Gastroesophageal sphincter (tissue), 4 donors: ENCODE measurements around the gene UNG. TPM values are rescaled to one million over a fixed set of nuclear protein-coding genes. Genes with fewer than 3 reads are reported as not detected.

Experiments used
- ATAC-seq: fragments of 150-250 bp; one replicate; pipeline ENCODE4 v1.9.1; 2016; ENCODE audit warnings: mild to moderate bottlenecking, moderate library complexity
- H3K27ac ChIP-seq, 4 donors: fragments of 200-600 bp; sonication (generic) in 3 of 4; 1 replicate in 3 of 4; 2 replicates in 1 of 4; pipeline ENCODE4 v1.5.1; 2016 to 2019
- H3K27me3 ChIP-seq: fragments of 200-600 bp; sonication (generic); one replicate; pipeline ENCODE4 v1.5.1; 2019
- H3K36me3 ChIP-seq, 2 donors: fragments of 200-600 bp; sonication (generic); one replicate each; pipeline ENCODE4 v1.5.1; 2019; ENCODE audit warnings: control low read depth in 1 of 2
- H3K4me1 ChIP-seq, 3 donors: fragments of 200-600 bp; sonication (generic); 1 replicate in 2 of 3; 2 replicates in 1 of 3; pipeline ENCODE4 v1.5.1; 2016 to 2019; ENCODE audit warnings: control low read depth in 2 of 3
- H3K4me3 ChIP-seq, 2 donors: fragments of 200-600 bp; sonication (generic); one replicate each; pipeline ENCODE4 v1.5.1; 2019; ENCODE audit warnings: mild to moderate bottlenecking in 1 of 2, moderate library complexity in 1 of 2
- H3K9me3 ChIP-seq, 3 donors: fragments of 200-600 bp; sonication (generic); one replicate each; pipeline ENCODE4 v1.5.1; 2017 to 2019; ENCODE audit warnings: control low read depth in 2 of 3
- CTCF ChIP-seq, 4 experiments: fragments of 200-600 bp in 2 of 4; fragments of 450-650 bp in 2 of 4; sonication (generic) in 1 of 4; IDR thresholded peaks; one replicate each; pipeline ENCODE4 v1.5.1; 2017 to 2019; ENCODE audit warnings: antibody characterized with exemption in 4 of 4, mild to moderate bottlenecking in 2 of 4, moderate library complexity in 2 of 4
- EP300 ChIP-seq: sonication (generic); formaldehyde crosslinking; IDR thresholded peaks from one replicate; pipeline ENCODE4 v1.6.1; 2017; ENCODE audit warnings: antibody characterized with exemption, mild to moderate bottlenecking
- POLR2A ChIP-seq, 2 donors: fragments of 450-650 bp; IDR thresholded peaks; one replicate each; pipeline ENCODE4 v1.6.1; 2017; ENCODE audit warnings: antibody characterized with exemption in 2 of 2, mild to moderate bottlenecking in 2 of 2, moderate library complexity in 1 of 2
- POLR2AphosphoS5 ChIP-seq: sonication (generic); formaldehyde crosslinking; IDR thresholded peaks from one replicate; pipeline ENCODE4 v1.6.1; 2017; ENCODE audit warnings: antibody characterized with exemption
- WGBS, 2 donors: methylation state at CpG; one replicate each; pipeline ENCODE4 v1.1.5; 2018; ENCODE audit warnings: low coverage in 1 of 2; 5-methylcytosine and 5-hydroxymethylcytosine counted together
- total RNA-seq, 4 donors: library from RNA; depleted of rRNA; stranded (reverse); fragments of >200 nt; gene quantifications; one replicate each; pipeline ENCODE4 v1.1.0, GENCODE V29; 2016

UNG gene
- total RNA-seq, 4 donors from 2014 or later = 12.1 to 18.2 (median 17.3) TPM

GRCh38 chr12:109054520-109054919 is 42.9 kb upstream of the UNG start:
- no peak for ATAC-seq
- no peak for TF ChIP-seq EP300
- no peak for TF ChIP-seq CTCF (IDR thresholded peaks at IDR 0.05)
- TF ChIP-seq POLR2A (IDR thresholded peaks at IDR 0.05) = no peak
- TF ChIP-seq POLR2AphosphoS5 = no peak
- Histone ChIP-seq H3K36me3 (peaks cover 0 to 24% of the 10 kb centered on the region in 2 donors), H3K4me3 (no peak overlapping the region), H3K4me1 (peaks cover 2 to 25% (median 9%) of the 10 kb centered on the region in 3 donors), H3K27me3 (no peaks in the 10 kb centered on the region), H3K9me3 (no peaks in the 10 kb centered on the region), H3K27ac (no peak overlapping the region)

- H3K4me1 ChIP-seq = peaks cover 2 to 22% (median 9%) of the 10 kb centered on the region in 3 donors
- no peak overlapping the region for H3K4me3 ChIP-seq
- peaks cover 0 to 48% of the 10 kb centered on the region in 2 donors for H3K36me3 ChIP-seq
- H3K27me3 ChIP-seq = no peaks in the 10 kb centered on the region
- no peak for ATAC-seq
- no peaks in the 10 kb centered on the region for H3K9me3 ChIP-seq
- TF ChIP-seq CTCF (IDR thresholded peaks at IDR 0.05) = no peak
- TF ChIP-seq POLR2A (IDR thresholded peaks at IDR 0.05) = no peak
- TF ChIP-seq POLR2AphosphoS5 = no peak
- no peak for TF ChIP-seq EP300
- WGBS, 2 donors = 72 to 78% methylated on average over 2 to 3 of the region's 3 CpGs
- no peak overlapping the region for H3K27ac ChIP-seq
Observed at GRCh38 chr12:109056891-109057290, 40.5 kb upstream of the UNG start.

- TF ChIP-seq EP300 (no peak), POLR2A (IDR thresholded peaks at IDR 0.05) (no peak), CTCF (IDR thresholded peaks at IDR 0.05) (no peak), POLR2AphosphoS5 (no peak)
- no peaks in the 10 kb centered on the region for H3K27me3 ChIP-seq
- H3K4me1 ChIP-seq = peaks cover 2 to 19% (median 9%) of the 10 kb centered on the region in 3 donors
- no peaks in the 10 kb centered on the region for H3K9me3 ChIP-seq
- no peak for ATAC-seq
- H3K4me3 ChIP-seq = no peak overlapping the region
- 92 to 100% methylated on average over 1 of the region's 1 CpG for WGBS, 2 donors
- H3K27ac ChIP-seq = no peak overlapping the region
- H3K36me3 ChIP-seq = peaks cover 0 to 52% of the 10 kb centered on the region in 2 donors
Observed at GRCh38 chr12:109057376-109057775, 40.0 kb upstream of the UNG start.

- Histone ChIP-seq H3K4me1 (peaks cover 0 to 10% (median 3%) of the 10 kb centered on the region in 3 donors), H3K36me3 (peaks cover 0 to 65% of the 10 kb centered on the region in 2 donors), H3K27me3 (no peaks in the 10 kb centered on the region), H3K27ac (no peak overlapping the region), H3K4me3 (no peak overlapping the region), H3K9me3 (no peaks in the 10 kb centered on the region)
- no peak for TF ChIP-seq POLR2AphosphoS5
- WGBS, 2 donors = 89% methylated on average over 6 of the region's 6 CpGs
- no peak for ATAC-seq
Observed at GRCh38 chr12:109058773-109059172, 38.6 kb upstream of the UNG start.

- no peaks in the 10 kb centered on the region for H3K27me3 ChIP-seq
- TF ChIP-seq EP300 = no peak
- TF ChIP-seq CTCF (IDR thresholded peaks at IDR 0.05) = no peak
- no peak for TF ChIP-seq POLR2AphosphoS5
- TF ChIP-seq POLR2A (IDR thresholded peaks at IDR 0.05) = no peak
- no peak for ATAC-seq
- no peak overlapping the region for H3K4me3 ChIP-seq
- H3K9me3 ChIP-seq = no peaks in the 10 kb centered on the region
- 93 to 100% methylated on average over 2 to 3 of the region's 3 CpGs for WGBS, 2 donors
- no peak overlapping the region for H3K27ac ChIP-seq
- H3K4me1 ChIP-seq = no peaks in the 10 kb centered on the region
- H3K36me3 ChIP-seq = peaks cover 0 to 87% of the 10 kb centered on the region in 2 donors
Observed at GRCh38 chr12:109064143-109064542, 33.3 kb upstream of the UNG start.
